ENCODE data around the gene IGSF21.

DNA sequence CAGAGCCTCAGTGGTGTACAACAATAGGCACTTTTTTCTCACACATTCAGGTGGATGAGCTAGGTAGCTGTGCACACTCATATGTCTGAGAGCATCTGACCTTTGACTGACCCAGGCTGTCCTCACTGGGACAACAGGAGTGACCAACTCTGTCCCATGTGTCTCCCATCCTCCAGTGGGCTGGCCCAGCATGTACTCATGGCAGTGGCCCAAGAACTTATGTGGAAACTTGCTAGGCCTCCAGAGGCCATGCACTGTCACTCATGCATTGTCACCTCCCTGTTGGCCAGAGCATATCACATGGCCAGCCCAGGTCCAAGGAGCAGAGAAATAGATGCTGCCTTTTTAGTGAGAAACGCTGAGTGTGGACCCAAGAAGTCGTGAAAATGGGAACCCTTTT, 158.8 kb downstream of the IGSF21 start:
- TF ChIP-seq, protein P1, sequence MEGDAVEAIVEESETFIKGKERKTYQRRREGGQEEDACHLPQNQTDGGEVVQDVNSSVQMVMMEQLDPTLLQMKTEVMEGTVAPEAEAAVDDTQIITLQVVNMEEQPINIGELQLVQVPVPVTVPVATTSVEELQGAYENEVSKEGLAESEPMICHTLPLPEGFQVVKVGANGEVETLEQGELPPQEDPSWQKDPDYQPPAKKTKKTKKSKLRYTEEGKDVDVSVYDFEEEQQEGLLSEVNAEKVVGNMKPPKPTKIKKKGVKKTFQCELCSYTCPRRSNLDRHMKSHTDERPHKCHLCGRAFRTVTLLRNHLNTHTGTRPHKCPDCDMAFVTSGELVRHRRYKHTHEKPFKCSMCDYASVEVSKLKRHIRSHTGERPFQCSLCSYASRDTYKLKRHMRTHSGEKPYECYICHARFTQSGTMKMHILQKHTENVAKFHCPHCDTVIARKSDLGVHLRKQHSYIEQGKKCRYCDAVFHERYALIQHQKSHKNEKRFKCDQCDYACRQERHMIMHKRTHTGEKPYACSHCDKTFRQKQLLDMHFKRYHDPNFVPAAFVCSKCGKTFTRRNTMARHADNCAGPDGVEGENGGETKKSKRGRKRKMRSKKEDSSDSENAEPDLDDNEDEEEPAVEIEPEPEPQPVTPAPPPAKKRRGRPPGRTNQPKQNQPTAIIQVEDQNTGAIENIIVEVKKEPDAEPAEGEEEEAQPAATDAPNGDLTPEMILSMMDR (IDR thresholded peaks at IDR 0.05), result no peak
- TF ChIP-seq POLR2A (IDR thresholded peaks at IDR 0.05), result no peak
- TF ChIP-seq POLR2AphosphoS5 (IDR thresholded peaks at IDR 0.05; ENCODE audit: insufficient read depth in 1 of 2, low read depth in 1 of 2), result no peak

All from vagina (tissue), 2 donors.